GM12875 (cell line): Measurements from ENCODE around the gene KRT16.
"Not testable (repeated sequence)": the region's sequence is repeated elsewhere in the genome, so short reads cannot be mapped to it uniquely, and the experiment has no call there.

Experiments used
- H3K4me3 ChIP-seq: one replicate; pipeline ENCODE4 v1.5.1; 2011; ENCODE audit warnings: low read depth, low read length, control low read depth
- CTCF ChIP-seq: IDR thresholded peaks from 2 replicates; pipeline ENCODE4 v1.5.1; 2011; ENCODE audit warnings: low read depth, mild to moderate bottlenecking, control low read depth, inconsistent platforms, low read length, moderate library complexity, borderline replicate concordance; ENCODE audit not compliant: insufficient read depth

The KRT16 gene

GRCh38 chr17:41612376-41613160 lies at the start of gene KRT16:
KRT16 (minus strand) TSS chr17:41612767; CDS start chr17:41612688, 79 bp downstream.
- H3K4me3 ChIP-seq: not testable (repeated sequence)

GRCh38 chr17:41660221-41660711 lies 47.7 kb upstream of the KRT16 start:
- no peak for TF ChIP-seq CTCF
- no peak overlapping the region for H3K4me3 ChIP-seq

GRCh38 chr17:41659427-41660212 lies 47.1 kb upstream of the KRT16 start:
- no peak overlapping the region for H3K4me3 ChIP-seq
- TF ChIP-seq CTCF: no peak

- H3K4me3 ChIP-seq: no peak overlapping the region
- no peak for TF ChIP-seq CTCF
Observed at GRCh38 chr17:41658846-41659245, 46.3 kb upstream of the KRT16 start.

DNA sequence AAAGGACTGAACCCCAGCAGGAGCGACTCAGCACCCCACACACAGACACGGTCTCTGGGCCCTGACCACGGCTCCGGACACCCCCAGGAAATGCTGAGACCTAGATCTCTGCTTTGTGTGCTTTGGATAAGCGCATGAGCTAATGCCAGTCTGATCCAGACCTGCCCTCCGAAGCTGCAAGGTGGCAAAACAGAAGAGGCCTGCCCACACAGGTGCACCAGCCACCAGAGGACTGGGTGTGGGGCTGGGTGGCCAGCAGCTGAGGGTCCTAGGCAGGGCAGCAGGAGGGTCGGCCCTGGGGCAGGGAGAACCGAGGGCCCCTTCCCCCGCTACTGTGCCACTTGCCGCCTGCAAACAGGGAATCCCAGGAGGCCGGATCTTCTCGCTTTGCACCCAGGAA lies 45.4 kb upstream of the KRT16 start:
- H3K4me3 ChIP-seq: no peak overlapping the region
- no peak for TF ChIP-seq CTCF

DNA sequence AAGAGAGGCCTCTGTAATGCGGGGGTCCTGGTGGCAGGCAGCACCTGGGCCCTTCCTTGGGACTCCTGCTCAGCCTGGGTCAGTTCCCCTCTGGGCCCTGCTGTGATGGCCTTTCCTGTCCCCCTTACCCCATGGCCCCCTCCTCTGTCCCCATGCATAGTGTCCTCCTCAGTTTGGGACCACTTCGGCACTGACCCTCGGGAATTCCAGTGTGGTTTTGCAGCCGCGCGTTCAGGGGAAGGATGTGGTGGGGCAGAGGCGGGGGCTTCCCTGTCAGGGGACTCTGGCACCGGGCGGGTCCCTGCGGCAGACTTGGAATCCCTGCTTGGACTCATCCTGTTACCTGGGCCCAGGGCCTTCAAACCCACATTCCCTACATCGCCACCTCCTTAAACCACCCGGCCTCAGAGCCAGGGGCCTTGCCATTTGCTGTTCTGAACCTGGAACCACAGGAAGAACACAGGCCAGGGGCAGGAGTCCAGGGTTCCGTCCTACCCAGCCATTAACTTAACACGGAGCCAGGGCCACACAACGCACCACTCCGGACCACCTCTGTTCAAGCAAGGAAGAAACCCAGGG lies 44.7 kb upstream of the KRT16 start:
- H3K4me3 ChIP-seq: no peak overlapping the region
- TF ChIP-seq CTCF: no peak

- no peak for TF ChIP-seq CTCF
- H3K4me3 ChIP-seq: no peak overlapping the region
Observed at GRCh38 chr17:41656249-41657023, 43.9 kb upstream of the KRT16 start.
